Sigmoid colon (tissue), 3 donors: ENCODE data around the gene OLFM4.

ENCODE experiments used
- CTCF ChIP-seq, 4 experiments: fragments of 450-650 bp in 3 of 4; fragments of 200-600 bp in 1 of 4; IDR thresholded peaks; one replicate each; pipeline ENCODE4 v1.5.1; 2016 to 2019; ENCODE audit warnings: antibody characterized with exemption in 4 of 4, mild to moderate bottlenecking in 3 of 4, moderate library complexity in 2 of 4
- POLR2A ChIP-seq, 2 donors: fragments of 450-650 bp; IDR thresholded peaks; one replicate each; pipeline ENCODE4 v1.6.1; 2016; ENCODE audit warnings: antibody characterized with exemption in 2 of 2, mild to moderate bottlenecking in 2 of 2, moderate library complexity in 2 of 2

- no peak for TF ChIP-seq CTCF (IDR thresholded peaks at IDR 0.05)
- TF ChIP-seq POLR2A (IDR thresholded peaks at IDR 0.05) = no peak
Measured at GRCh38 chr13:53014495-53015443, 13.8 kb upstream of the OLFM4 start.
